ENCODE results near the gene MOB3B.

The MOB3B gene

DNA sequence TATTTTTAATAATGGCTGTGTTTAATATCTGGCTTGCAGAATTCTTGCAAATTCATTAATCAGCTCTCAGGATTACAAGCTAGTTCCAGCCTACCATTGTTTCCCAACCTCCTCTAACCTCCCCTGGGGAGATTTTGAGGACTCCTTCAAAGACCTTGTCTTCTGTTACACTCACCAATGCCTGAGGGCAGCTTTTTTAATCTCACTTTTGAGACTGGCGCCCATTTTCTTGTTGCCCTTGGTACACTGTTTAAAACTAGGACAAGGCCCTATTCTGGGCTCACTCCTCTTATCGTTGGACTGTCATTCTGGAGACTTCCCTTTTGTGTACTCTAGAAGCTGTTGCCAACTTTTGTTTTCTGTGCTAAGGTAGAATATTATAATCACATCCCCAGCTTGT is 219.0 kb downstream of the MOB3B start:
- Mint-ChIP-seq H3K27ac (no peak overlapping the region), H3K27me3 (peaks cover 3% of the 10 kb centered on the region), H3K4me1 (no peaks in the 10 kb centered on the region), H3K36me3 (no peaks in the 10 kb centered on the region), H3K9me3 (no peaks in the 10 kb centered on the region), H3K4me3 (no peak overlapping the region)
- ATAC-seq (ENCODE audit: low read depth) (no peak), DNase-seq (ENCODE audit: low spot score in 2 of 2) (no peak)

DNA sequence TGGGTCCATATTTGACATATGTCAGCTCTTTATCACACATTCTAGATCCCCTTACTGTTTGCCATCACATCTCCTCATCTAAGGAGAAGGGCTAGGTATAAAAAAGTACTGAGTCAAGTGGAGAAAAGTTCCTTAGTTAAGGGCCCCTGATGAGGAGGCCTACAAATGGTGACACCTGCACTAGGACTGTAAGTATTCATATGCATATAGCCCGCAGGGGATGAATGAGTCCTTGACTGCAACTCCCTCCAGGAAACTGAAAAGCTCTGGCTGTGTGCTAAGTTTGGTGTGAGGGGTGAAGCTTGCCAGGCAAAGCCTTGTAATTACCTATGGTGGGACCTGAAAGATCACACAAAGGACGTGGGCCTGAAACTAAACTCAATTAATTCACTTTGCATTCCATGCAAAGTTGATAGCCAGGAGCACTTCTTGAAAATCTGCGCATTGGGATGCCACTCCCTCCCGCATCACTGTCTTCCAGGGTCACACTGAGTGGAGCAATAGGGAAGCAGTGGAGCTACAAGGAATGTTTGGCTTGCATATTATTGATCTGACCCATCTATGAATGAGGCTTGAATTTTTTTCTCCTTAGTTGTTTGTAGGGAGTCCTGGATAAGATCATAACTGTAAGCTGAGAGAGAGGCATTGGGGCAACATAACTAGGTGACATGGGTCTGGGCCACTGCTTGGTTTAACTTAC is 220.8 kb downstream of the MOB3B start:
- no peak for ATAC-seq (ENCODE audit: low read depth)
- no peak overlapping the region for H3K27ac Mint-ChIP-seq
- H3K36me3 Mint-ChIP-seq = no peaks in the 10 kb centered on the region
- H3K9me3 Mint-ChIP-seq = no peaks in the 10 kb centered on the region
- H3K4me3 Mint-ChIP-seq = no peak overlapping the region
- H3K27me3 Mint-ChIP-seq = peaks cover 5% of the 10 kb centered on the region
- H3K4me1 Mint-ChIP-seq = no peaks in the 10 kb centered on the region
- no peak for DNase-seq (ENCODE audit: low spot score in 2 of 2)

DNA sequence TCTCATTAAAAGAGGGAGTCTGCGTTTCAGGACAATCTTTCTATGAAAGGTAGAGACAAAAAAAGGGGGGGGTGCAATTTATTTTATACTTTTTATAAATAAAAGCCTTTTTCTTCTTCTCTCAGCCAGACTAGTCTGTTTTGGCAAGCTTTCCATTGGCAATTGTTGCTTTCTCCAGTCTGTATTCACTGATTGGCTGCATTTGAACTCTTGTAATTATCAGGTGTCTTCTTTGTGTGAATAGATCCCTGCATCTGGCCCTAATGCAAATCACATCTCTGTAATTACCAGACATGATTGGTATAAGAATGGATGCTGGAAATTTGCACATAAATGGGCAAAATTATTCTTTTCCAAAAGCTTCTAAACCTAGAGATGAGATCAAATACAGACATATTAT is 225.1 kb downstream of the MOB3B start:
- H3K27me3 Mint-ChIP-seq = peaks cover 5% of the 10 kb centered on the region
- H3K27ac Mint-ChIP-seq = no peak overlapping the region
- no peaks in the 10 kb centered on the region for H3K9me3 Mint-ChIP-seq
- H3K36me3 Mint-ChIP-seq = no peaks in the 10 kb centered on the region
- H3K4me1 Mint-ChIP-seq = no peaks in the 10 kb centered on the region
- no peak for ATAC-seq (ENCODE audit: low read depth)
- no peak for DNase-seq (ENCODE audit: low spot score in 2 of 2)
- no peak overlapping the region for H3K4me3 Mint-ChIP-seq

DNA sequence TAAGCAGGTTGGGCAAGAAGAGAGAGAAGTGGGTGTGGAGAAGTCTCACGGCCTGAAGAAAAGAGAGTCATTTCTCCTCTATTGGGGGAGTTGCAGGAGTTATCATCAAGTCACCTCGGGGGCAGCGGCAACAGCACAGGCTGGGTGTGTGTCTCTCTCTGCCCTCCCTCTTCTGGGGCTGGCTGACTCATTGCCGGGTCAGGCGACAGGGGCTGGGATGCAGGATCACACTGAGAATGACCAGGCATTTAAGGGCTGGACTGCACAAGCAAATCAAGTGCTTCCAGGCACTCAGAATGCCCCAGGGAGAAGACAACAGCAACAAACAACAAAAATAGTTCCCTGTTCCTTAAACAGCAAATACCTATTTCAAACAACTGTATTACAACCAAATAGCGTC is 226.4 kb downstream of the MOB3B start:
- Mint-ChIP-seq H3K36me3 (no peaks in the 10 kb centered on the region), H3K4me3 (no peak overlapping the region), H3K4me1 (no peaks in the 10 kb centered on the region), H3K27me3 (peaks cover 5% of the 10 kb centered on the region), H3K9me3 (no peaks in the 10 kb centered on the region), H3K27ac (no peak overlapping the region)
- DNase-seq (ENCODE audit: low spot score in 2 of 2) (no peak), ATAC-seq (ENCODE audit: low read depth) (no peak)

DNA sequence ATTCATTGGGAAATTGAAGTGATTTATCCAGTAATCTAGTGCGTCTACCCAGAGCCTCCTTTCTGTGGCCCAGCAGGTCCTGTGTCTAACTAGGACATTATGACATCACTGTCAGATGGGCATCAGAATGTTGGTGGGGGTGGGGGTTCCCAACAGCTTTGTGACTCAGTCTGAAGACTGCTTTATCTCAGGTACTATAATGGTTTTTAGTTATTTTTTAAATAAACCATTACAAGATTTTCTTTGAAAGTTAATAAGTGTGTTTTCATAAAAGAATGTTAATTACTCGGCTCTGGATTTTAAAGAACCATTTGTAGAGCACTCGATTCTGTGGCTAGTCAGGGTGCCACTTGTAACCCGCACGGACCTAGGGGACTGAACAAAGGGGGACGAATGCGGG is 232.6 kb downstream of the MOB3B start, which contains the start of gene EQTN:
Gene EQTN, minus strand, starts transcription at position 101 of the 400 bp plus-strand sequence. Its CDS starts 95 bp downstream, at position 6.
- H3K27me3 Mint-ChIP-seq = no peaks in the 10 kb centered on the region

DNA sequence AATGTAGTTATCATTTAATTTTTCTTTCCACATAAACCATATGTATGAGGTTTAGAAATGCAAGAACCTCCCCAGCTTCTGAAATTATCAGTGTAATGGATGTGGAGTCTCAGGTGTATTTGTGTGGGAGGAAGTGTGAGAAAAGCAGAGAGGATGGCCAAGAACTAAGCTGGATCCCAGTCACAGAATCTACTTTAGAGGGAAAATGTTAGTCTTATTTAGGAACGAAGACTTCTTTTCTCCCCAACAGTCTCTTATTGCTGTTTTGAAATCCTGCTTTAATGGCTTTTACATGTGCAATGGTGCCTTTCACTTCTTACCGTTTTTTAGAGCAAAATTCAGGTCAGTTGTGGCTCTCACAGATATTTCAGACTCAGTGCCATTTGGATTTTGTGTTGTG is 235.6 kb downstream of the MOB3B start:
- ATAC-seq (ENCODE audit: low read depth) (no peak), DNase-seq (ENCODE audit: low spot score in 2 of 2) (no peak)
- Mint-ChIP-seq H3K4me1 (no peaks in the 10 kb centered on the region), H3K9me3 (no peaks in the 10 kb centered on the region), H3K4me3 (no peak overlapping the region), H3K36me3 (no peaks in the 10 kb centered on the region), H3K27me3 (peaks cover 4% of the 10 kb centered on the region), H3K27ac (no peak overlapping the region)

More for the DNA sequence above, 232.6 kb downstream of the MOB3B start, which contains the start of gene EQTN:
- H3K36me3 Mint-ChIP-seq = no peaks in the 10 kb centered on the region
- no peaks in the 10 kb centered on the region for H3K4me1 Mint-ChIP-seq
- H3K9me3 Mint-ChIP-seq = no peaks in the 10 kb centered on the region
- ATAC-seq (ENCODE audit: low read depth) = no peak
- no peak for DNase-seq (ENCODE audit: low spot score in 2 of 2)
- H3K27ac Mint-ChIP-seq = no peak within 1 kb of the TSS
- H3K4me3 Mint-ChIP-seq = no peak within 1 kb of the TSS

DNA sequence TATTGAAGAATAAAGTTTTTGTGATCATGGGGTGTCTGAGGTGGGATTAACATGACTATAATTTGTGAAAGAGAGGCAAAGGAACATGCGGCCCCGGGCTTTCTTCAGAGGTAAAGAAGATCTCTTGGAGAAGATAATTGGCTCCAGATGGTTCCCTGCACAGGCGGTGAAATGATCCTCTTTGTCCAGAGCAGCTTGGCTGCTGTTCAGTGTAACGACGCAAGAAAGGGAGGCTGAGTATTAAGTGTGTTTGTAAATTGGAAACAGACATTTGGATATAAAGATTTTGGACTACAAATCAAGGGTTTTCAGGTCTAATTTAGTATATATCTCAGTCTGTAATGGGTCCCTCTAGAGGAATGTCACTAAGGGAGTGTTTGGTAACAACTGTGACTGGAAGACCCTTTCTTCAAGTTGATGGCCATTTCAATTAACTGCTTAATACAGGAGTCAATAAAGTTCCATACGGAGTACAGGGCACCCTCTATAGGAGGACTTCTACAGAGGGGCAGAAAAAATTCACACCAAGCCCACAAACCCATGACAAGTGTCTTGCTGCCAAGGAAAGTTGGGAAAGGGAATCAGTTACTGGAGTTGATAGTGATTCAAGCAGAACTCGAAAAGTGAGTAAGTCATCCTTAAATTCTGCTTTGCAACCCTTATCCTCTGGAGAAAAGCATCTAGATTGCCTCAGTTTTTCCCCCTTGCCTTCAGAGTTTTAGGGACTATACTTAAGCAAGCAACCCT is 236.8 kb downstream of the MOB3B start:
- no peaks in the 10 kb centered on the region for H3K9me3 Mint-ChIP-seq
- H3K4me1 Mint-ChIP-seq = no peaks in the 10 kb centered on the region
- peaks cover 5% of the 10 kb centered on the region for H3K27me3 Mint-ChIP-seq
- DNase-seq (ENCODE audit: low spot score in 2 of 2) (no peak), ATAC-seq (ENCODE audit: low read depth) (no peak)
- no peak overlapping the region for H3K4me3 Mint-ChIP-seq
- no peak overlapping the region for H3K27ac Mint-ChIP-seq
- no peaks in the 10 kb centered on the region for H3K36me3 Mint-ChIP-seq

DNA sequence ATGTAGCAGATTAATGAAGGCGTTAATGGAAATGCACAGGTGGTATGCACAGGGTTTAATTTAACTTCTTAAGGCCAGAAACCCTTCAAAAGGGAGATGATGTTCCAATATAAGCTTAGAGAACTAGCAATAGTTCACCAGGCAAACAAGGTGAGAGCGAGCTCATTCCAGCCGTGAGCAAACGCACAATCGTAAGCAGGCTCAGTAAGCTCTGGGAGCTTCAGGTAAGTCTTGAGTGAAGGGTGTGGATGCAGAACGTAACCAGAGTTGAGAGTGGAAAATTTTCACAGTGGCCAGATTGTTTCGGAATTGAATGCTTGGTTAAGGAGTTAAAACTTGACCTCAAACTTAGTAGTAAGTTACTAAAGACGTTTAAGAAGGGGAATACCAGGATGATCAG is 238.3 kb downstream of the MOB3B start:
- Mint-ChIP-seq H3K36me3 (no peaks in the 10 kb centered on the region), H3K4me1 (no peaks in the 10 kb centered on the region), H3K27me3 (peaks cover 5% of the 10 kb centered on the region), H3K9me3 (no peaks in the 10 kb centered on the region), H3K27ac (no peak overlapping the region), H3K4me3 (no peak overlapping the region)
- no peak for ATAC-seq (ENCODE audit: low read depth)
- DNase-seq (ENCODE audit: low spot score in 2 of 2) = no peak

DNA sequence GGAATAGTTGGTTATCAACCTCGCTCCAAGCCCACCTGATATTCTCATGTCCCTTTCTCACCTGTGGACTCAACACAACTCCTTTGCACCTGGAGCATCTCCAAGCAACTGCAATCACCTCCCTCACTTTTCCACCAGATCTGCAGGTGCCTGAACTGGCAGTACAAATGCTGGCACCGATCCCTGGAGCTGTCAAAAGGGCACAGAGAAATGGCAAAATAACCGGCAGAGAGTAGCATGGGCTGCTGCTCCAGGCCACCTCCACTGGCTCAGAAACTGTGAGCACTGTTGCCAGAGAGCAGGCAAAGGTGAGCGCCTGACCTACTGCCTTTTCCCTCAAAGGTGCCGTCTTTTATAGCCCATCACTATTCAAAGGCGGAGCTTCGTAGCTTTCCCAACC is 247.3 kb downstream of the MOB3B start:
- no peak overlapping the region for H3K4me3 Mint-ChIP-seq
- no peaks in the 10 kb centered on the region for H3K36me3 Mint-ChIP-seq
- no peak overlapping the region for H3K27ac Mint-ChIP-seq
- DNase-seq (ENCODE audit: low spot score in 2 of 2) (no peak), ATAC-seq (ENCODE audit: low read depth) (no peak)
- H3K9me3 Mint-ChIP-seq = no peaks in the 10 kb centered on the region
- peaks cover 9% of the 10 kb centered on the region for H3K4me1 Mint-ChIP-seq
- peaks cover 2% of the 10 kb centered on the region for H3K27me3 Mint-ChIP-seq

DNA sequence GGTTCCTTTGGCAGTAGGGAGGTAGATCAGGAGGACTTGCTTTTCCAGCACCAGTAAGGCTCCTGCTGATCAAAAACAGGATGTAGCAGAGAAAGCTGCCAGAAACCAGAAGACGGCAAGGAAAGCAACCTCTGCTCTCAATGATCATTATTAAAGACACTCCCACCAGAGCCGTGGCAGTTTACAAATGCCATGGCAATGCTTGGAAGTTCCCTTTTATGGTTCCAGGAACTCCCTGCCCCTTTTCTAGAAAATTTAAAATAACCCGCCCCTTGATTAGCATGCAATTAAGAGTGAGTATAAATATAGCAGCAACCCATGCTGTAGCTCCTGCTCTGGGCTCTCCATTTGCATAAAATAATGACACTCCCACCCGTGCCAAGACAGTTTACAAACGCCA is 248.8 kb downstream of the MOB3B start:
- no peaks in the 10 kb centered on the region for H3K9me3 Mint-ChIP-seq
- DNase-seq (ENCODE audit: low spot score in 2 of 2) (no peak), ATAC-seq (ENCODE audit: low read depth) (peak; percentile 73)
- H3K36me3 Mint-ChIP-seq = no peaks in the 10 kb centered on the region
- H3K27me3 Mint-ChIP-seq = peaks cover 2% of the 10 kb centered on the region
- peaks cover 13% of the 10 kb centered on the region for H3K4me1 Mint-ChIP-seq
- H3K4me3 Mint-ChIP-seq = peak overlapping the region; percentile 24
- H3K27ac Mint-ChIP-seq = no peak overlapping the region

DNA sequence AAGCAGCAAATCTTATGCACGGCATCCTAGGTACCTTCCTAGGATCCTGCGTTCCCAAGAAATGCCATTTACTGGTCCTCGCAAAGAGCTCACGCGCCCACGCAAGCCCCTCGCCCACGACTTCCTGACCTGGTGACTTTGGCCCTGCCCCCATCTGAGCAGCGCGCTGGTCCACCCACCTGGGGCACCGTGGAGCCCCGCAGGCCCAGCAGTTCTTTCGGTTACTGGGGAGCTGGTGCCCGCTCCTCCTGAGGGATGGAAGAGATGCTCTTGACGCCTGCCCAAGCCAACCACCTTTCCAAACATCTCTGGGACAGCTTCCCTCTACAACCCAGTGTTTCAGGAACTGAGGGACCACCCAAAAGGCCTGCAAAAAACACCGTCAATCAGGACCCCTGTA is 249.4 kb downstream of the MOB3B start:
- no peak overlapping the region for H3K4me3 Mint-ChIP-seq
- peaks cover 2% of the 10 kb centered on the region for H3K27me3 Mint-ChIP-seq
- H3K9me3 Mint-ChIP-seq = no peaks in the 10 kb centered on the region
- DNase-seq (ENCODE audit: low spot score in 2 of 2) = no peak
- no peak for ATAC-seq (ENCODE audit: low read depth)
- no peak overlapping the region for H3K27ac Mint-ChIP-seq
- H3K4me1 Mint-ChIP-seq = peaks cover 13% of the 10 kb centered on the region
- no peaks in the 10 kb centered on the region for H3K36me3 Mint-ChIP-seq

DNA sequence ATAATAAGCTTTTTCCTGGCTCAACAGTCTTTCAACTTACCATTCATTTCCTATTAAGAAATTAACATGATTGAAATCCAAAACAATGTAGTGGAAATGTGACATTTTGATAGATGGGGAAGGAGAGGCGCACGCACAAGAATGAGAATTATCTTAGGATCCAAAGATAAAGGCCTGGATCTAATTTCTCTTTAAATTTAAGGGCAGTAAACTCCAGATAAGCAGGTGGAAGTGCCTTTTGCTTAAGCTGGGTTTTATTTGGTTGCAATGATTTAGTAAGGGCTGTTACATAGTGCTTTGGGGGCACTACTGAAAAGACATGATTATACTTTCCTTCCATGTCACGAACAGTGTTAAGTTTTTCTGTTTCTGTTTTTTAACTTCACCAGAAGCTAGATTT is 250.0 kb downstream of the MOB3B start:
- Mint-ChIP-seq H3K27ac (no peak overlapping the region), H3K36me3 (no peaks in the 10 kb centered on the region), H3K4me1 (peaks cover 13% of the 10 kb centered on the region), H3K9me3 (no peaks in the 10 kb centered on the region), H3K27me3 (peaks cover 2% of the 10 kb centered on the region), H3K4me3 (no peak overlapping the region)
- DNase-seq (ENCODE audit: low spot score in 2 of 2) = no peak
- ATAC-seq (ENCODE audit: low read depth) = no peak

DNA sequence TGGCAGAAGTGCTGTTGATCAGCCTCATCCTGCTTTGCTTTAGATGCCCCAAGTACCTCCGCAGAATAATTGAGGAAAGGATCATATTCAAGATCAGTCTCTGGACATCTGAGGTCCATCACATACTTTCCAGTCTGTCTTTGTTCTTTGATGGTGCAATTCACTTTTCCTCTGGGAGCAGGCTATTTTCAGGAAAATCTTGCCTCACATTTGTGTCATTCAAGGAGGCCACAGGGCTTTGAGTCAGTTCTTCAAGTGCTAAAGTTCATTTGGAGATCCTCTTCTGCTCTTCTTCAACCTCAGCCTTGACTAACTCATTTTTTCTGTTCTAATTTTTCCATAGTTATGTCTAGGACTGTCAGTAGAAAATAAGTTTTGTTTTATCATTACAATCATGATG is 251.2 kb downstream of the MOB3B start:
- ATAC-seq (ENCODE audit: low read depth) (no peak), DNase-seq (ENCODE audit: low spot score in 2 of 2) (no peak)
- peaks cover 13% of the 10 kb centered on the region for H3K4me1 Mint-ChIP-seq
- H3K27ac Mint-ChIP-seq = no peak overlapping the region
- H3K36me3 Mint-ChIP-seq = no peaks in the 10 kb centered on the region
- H3K27me3 Mint-ChIP-seq = peaks cover 2% of the 10 kb centered on the region
- no peaks in the 10 kb centered on the region for H3K9me3 Mint-ChIP-seq
- no peak overlapping the region for H3K4me3 Mint-ChIP-seq

DNA sequence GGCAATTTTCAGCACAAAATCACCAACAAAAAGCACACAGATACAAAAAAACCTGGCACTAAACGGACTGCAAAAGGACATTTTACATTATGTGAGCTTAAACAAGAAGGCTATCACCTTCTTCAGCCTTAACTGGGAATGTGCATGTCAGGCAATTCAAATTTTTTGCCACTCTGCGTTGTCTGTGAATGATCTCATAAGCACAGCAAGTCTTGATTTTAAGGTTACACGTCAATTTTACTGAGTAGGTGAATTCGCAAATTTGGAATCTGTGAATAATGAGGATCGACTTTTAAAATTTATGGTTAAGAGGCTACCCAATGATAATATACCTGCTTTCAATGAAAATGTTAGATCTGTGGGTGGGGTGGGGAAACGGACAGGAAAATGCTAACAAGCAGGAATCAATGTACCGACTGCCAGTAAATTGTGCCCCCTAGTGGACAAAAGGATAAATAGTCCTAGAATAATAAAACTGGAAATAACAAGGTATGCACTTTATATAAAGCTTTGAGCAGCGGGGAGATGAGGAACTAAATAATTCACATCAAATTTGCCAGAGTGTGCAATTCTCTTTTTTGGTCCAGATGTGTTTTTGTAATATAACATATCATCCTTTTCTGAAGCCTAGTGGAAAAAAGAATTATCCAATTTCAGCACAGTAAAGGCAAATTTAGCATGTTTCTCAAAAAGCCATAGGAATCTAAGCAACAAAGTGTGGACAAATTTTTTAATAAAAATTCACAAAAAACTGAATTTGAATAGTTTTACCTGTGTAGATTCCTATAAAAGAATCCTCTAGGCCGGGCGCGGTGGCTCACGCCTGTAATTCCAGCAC is 253.2 kb downstream of the MOB3B start:
- ATAC-seq (ENCODE audit: low read depth) (peak; percentile 42), DNase-seq (ENCODE audit: low spot score in 2 of 2) (peak in 1 of 2 donors; percentile 57)
- Mint-ChIP-seq H3K4me3 (no peak overlapping the region), H3K9me3 (no peaks in the 10 kb centered on the region), H3K27ac (no peak overlapping the region), H3K4me1 (peaks cover 8% of the 10 kb centered on the region), H3K27me3 (peaks cover under 1% of the 10 kb centered on the region), H3K36me3 (no peaks in the 10 kb centered on the region)

All from memory B cell (primary cell).